ENCODE results near the gene CPT1A. TPM values are rescaled to one million over a fixed set of nuclear protein-coding genes. Genes with fewer than 3 reads are reported as not detected.

Gene CPT1A
- total RNA-seq, 2 donors from 2014 or later, result 33.3 to 55.2 TPM

DNA sequence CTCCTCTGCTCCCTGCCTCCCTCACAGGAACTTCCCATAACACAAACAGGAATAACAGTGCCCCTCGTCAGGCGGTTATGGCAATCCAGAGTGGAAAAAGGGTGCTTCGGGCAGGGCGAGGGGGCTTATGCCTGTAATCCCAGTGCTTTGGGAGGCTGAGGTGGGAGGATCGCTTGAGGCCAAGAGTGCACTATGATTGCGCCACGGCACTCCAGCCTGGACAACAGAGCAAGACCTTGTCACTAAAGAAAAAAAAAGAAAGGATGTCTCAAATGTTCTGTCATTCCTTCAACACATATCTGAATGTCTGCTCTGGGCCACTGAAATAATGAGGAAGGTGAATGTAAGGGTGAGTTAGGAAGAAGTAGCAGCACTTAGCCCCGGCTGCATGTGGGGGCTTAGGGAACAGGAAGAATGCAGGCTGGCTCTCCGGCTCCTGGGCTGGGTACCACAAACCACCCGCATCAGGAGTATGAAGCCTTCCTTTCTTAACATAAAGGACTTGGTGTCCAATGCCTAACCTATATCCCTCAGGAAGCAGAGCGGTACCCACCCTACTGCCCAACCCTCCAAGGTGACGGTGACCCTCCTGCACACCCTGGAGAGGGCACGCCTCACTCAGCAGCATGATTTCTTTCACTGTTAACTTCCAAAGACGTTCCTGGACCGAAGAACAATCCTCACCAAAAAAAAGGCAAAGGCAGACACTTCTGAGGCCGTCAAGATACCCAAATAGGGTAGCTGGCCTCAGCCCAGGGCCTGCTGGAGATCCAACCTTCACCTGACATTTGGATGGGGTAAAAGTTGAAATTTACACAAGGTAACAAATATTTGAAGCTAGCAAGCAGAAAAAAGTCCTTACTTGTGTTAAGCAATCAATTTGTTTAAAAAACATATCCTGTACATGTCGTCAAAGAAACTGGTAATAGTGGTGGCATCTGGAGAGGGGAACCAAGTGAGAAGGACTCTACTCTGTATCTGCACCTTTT lies 3.8 kb downstream of the CPT1A start:
- no peak for DNase-seq (ENCODE audit: low spot score)
- 72% methylated on average over 17 of the region's 17 CpGs for WGBS
- TF ChIP-seq, protein P1, sequence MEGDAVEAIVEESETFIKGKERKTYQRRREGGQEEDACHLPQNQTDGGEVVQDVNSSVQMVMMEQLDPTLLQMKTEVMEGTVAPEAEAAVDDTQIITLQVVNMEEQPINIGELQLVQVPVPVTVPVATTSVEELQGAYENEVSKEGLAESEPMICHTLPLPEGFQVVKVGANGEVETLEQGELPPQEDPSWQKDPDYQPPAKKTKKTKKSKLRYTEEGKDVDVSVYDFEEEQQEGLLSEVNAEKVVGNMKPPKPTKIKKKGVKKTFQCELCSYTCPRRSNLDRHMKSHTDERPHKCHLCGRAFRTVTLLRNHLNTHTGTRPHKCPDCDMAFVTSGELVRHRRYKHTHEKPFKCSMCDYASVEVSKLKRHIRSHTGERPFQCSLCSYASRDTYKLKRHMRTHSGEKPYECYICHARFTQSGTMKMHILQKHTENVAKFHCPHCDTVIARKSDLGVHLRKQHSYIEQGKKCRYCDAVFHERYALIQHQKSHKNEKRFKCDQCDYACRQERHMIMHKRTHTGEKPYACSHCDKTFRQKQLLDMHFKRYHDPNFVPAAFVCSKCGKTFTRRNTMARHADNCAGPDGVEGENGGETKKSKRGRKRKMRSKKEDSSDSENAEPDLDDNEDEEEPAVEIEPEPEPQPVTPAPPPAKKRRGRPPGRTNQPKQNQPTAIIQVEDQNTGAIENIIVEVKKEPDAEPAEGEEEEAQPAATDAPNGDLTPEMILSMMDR (IDR thresholded peaks at IDR 0.05), result no peak
- TF ChIP-seq POLR2AphosphoS5 (IDR thresholded peaks at IDR 0.05) (no peak), POLR2A (IDR thresholded peaks at IDR 0.05) (no peak)
- Histone ChIP-seq H3K9me3 (no peaks in the 10 kb centered on the region), H3K4me3 (no peak overlapping the region), H3K4me1 (replicated peaks) (peaks cover 14% of the 10 kb centered on the region), H3K27me3 (replicated peaks; ENCODE audit: insufficient read depth) (no peaks in the 10 kb centered on the region), H3K27ac (peak overlapping the region; percentile 53 to 86), H3K36me3 (no peaks in the 10 kb centered on the region)
- intact Hi-C loops (cut with DNase I), result loop anchor here (10.0 kb wide), 1 partner anchor 807 kb away; the partner anchor contains the start of gene CCND1

DNA sequence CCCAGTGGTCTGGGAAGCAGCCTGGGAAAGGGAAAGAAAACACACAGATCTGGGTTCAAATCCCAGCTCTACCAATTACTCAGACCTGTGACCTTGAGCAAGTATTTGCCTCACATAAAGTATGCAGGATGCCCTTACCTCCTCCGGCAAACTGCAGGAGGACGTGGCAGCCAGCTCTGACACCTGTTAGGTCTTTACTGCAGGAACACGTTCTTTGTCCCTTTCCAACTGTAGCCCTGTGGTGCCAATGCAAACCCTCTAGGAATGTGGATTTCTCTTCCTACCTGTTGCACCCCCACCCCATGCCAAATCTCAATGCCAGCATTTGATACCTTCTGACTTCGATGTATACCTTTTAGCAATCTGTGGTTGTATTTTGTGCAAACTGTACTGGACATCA lies 6.0 kb downstream of the CPT1A start:
- intact Hi-C loops (cut with DNase I), result loop anchor here (10.0 kb wide), 1 partner anchor 809 kb away; the partner anchor contains the start of gene CCND1
- no peak for DNase-seq (ENCODE audit: low spot score)

DNA sequence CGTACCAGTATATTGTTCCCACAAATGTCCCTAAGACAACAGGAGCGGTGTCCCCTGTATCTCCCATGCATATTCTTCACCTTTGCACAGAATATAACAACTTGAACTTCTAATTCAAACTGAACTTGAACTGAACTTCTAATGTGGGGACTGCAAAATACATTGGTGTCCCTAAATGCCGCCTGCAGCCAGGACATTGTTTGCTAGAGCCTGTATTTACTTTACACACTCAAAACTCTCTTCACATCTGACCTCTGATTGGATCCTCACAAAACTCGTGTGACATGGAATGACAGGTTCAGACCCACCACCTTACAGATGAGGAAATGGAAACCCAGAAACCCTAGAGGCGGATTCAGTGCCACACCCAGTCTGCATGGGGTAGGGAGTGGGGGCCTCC lies 6.4 kb downstream of the CPT1A start:
- Histone ChIP-seq H3K27me3 (replicated peaks; ENCODE audit: insufficient read depth) (no peaks in the 10 kb centered on the region), H3K4me1 (replicated peaks) (peaks cover 19% of the 10 kb centered on the region), H3K9me3 (no peaks in the 10 kb centered on the region), H3K27ac (no peak overlapping the region), H3K4me3 (no peak overlapping the region), H3K36me3 (no peaks in the 10 kb centered on the region)
- 74% methylated on average over 5 of the region's 5 CpGs for WGBS
- DNase-seq (ENCODE audit: low spot score), result no peak
- TF ChIP-seq POLR2AphosphoS5 (IDR thresholded peaks at IDR 0.05) (no peak), POLR2A (IDR thresholded peaks at IDR 0.05) (no peak)
- TF ChIP-seq, protein P1 (IDR thresholded peaks at IDR 0.05), result no peak
- intact Hi-C loops (cut with DNase I), result loop anchor here (10.0 kb wide), 1 partner anchor 809 kb away; the partner anchor contains the start of gene CCND1

More for the DNA sequence above, 6.0 kb downstream of the CPT1A start:
- H3K4me1 ChIP-seq (replicated peaks), result peaks cover 19% of the 10 kb centered on the region
- H3K4me3 ChIP-seq, result no peak overlapping the region
- TF ChIP-seq, protein P1 (IDR thresholded peaks at IDR 0.05), result no peak
- TF ChIP-seq POLR2AphosphoS5 (IDR thresholded peaks at IDR 0.05) (no peak), POLR2A (IDR thresholded peaks at IDR 0.05) (no peak)
- H3K27ac ChIP-seq, result no peak overlapping the region
- no peaks in the 10 kb centered on the region for H3K27me3 ChIP-seq (replicated peaks; ENCODE audit: insufficient read depth)
- 45% methylated on average over 4 of the region's 4 CpGs for WGBS
- H3K9me3 ChIP-seq, result no peaks in the 10 kb centered on the region
- H3K36me3 ChIP-seq, result no peaks in the 10 kb centered on the region

DNA sequence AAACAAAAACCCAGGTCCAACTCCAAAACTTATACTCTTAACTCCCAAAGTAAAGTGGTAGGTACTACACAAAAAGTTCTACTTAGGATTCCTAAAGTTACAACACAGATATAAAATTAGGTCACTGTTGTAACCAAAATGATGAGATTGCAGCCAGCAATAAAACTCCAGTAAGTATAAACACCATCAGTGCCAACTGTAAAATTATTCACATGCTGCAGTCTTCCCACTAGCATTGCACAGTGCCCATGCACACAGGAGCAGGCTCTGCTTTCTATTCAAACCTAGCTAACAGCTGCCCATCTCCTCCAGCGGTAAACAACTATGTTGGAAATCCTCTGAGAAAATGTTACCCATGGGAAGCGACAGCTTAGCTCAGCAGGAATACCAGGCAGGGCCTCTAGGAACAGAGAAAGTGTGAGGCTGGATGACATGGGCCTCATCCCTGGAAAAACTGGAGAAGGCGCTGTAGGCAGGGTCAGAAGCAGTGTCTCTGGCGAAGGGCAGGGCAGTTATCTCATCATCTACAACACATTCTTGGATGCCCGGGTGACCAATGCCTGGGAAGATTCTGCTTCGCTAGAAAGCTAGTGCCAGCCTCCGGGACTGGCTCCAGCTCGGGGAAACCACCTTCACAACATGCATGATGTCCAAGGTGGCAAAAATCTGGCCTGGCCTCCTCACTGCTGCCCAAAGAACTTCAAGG lies 9.1 kb downstream of the CPT1A start:
- peaks cover 8% of the 10 kb centered on the region for H3K4me1 ChIP-seq (replicated peaks)
- TF ChIP-seq, protein P1 (IDR thresholded peaks at IDR 0.05), result peak in 1 of 4 experiments; percentile 3
- no peak for TF ChIP-seq POLR2A (IDR thresholded peaks at IDR 0.05)
- H3K36me3 ChIP-seq, result no peaks in the 10 kb centered on the region
- DNase-seq (ENCODE audit: low spot score), result peak; percentile 51
- no peak overlapping the region for H3K27ac ChIP-seq
- no peaks in the 10 kb centered on the region for H3K27me3 ChIP-seq (replicated peaks; ENCODE audit: insufficient read depth)
- no peaks in the 10 kb centered on the region for H3K9me3 ChIP-seq
- 33% methylated on average over 8 of the region's 8 CpGs for WGBS
- no peak overlapping the region for H3K4me3 ChIP-seq
- intact Hi-C loops (cut with DNase I), result loop anchor here (10.0 kb wide), 1 partner anchor 812 kb away; the partner anchor contains the start of gene CCND1

All from prostate gland (tissue), 2 donors.